Measurements from ENCODE around the gene OR5D16.
"Not testable (repeated sequence)": the region's sequence is repeated elsewhere in the genome, so short reads cannot be mapped to it uniquely, and the experiment has no call there.

GRCh38 chr11:55885481-55885880 lies 46.9 kb downstream of the OR5D16 start:
- not testable (repeated sequence) for TF ChIP-seq POLR2A, POLR2AphosphoS5, TAF1, POU2F2 (IDR thresholded peaks at IDR 0.05; ENCODE audit: low read depth, low read length)

Data from GM12891 (cell line).